SU-DHL-6 (cell line): ENCODE measurements around the gene FN1.

ENCODE experiments used
- CTCF ChIP-seq: fragments of 200-600 bp; sonication (generic); IDR thresholded peaks from one replicate; pipeline ENCODE4 v1.5.1; 2017; ENCODE audit warnings: antibody characterized with exemption, mild to moderate bottlenecking, low read length, moderate library complexity; ENCODE audit not compliant: insufficient read depth, poor library complexity, severe bottlenecking
- EZH2phosphoT487 ChIP-seq: fragments of 200-600 bp; sonication (generic), shearing (Covaris generic); conservative IDR thresholded peaks from 2 replicates; pipeline ENCODE4 v1.6.1; 2018; ENCODE audit warnings: mild to moderate bottlenecking, antibody characterized with exemption, low read length, moderate library complexity, mixed read lengths

DNA sequence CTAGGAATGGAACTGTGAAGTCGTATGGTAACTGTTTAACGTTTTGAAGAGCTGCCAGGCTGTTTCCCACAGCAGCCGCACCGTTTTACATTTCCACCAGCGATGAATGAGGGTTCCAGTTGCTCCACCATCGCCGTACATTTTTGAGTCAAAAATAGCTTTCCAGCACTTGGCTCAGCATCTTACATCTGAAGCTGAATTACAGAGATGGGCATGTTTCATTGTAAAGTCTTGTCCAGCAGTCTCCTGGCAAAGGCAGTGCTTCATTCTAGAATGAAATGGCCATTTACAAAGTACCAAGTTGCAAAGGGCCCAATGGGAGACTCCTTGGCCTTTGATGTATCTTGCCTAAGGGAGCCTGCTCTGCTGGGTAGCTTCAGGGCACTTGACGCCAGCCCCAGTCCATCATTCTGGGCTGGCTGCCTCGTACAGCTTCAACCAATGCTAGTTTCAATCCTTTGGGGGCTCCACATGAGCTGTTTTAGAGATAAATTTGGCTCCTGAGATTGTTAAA lies 78.9 kb downstream of the FN1 start:
- TF ChIP-seq CTCF = no peak
- no peak for TF ChIP-seq EZH2phosphoT487
